Nephron (organoid): ENCODE measurements around the gene EML3.
"Not testable (repeated sequence)": the region's sequence is repeated elsewhere in the genome, so short reads cannot be mapped to it uniquely, and the experiment has no call there.

Experiments
- H3K27ac Mint-ChIP-seq, 3 experiments: 2 replicates each; pipeline ENCODE4 v1.8.0; 2020; ENCODE audit warnings: mixed read lengths in 3 of 3, mild to moderate bottlenecking in 2 of 3, moderate library complexity in 1 of 3
- H3K27me3 Mint-ChIP-seq: 2 replicates; pipeline ENCODE4 v1.8.0; 2021; ENCODE audit warnings: low read depth, mild to moderate bottlenecking, moderate library complexity, mixed read lengths
- H3K36me3 Mint-ChIP-seq: 2 replicates; pipeline ENCODE4 v1.8.0; 2020; ENCODE audit warnings: low read depth, mixed read lengths
- H3K4me1 Mint-ChIP-seq: 2 replicates; pipeline ENCODE4 v1.8.0; 2020; ENCODE audit warnings: mixed read lengths
- H3K4me3 Mint-ChIP-seq, 3 experiments: 2 replicates each; pipeline ENCODE4 v1.8.0; 2020; ENCODE audit warnings: mild to moderate bottlenecking in 3 of 3, mixed read lengths in 3 of 3, moderate library complexity in 2 of 3
- H3K9me3 Mint-ChIP-seq: 2 replicates; pipeline ENCODE4 v1.8.0; 2020; ENCODE audit warnings: mixed read lengths
- TF ChIP-seq, protein P1 (sequence below), 3 experiments: fragments of 200-600 bp; sonication (generic); IDR thresholded peaks; one replicate each; pipeline ENCODE4 v1.5.0; 2021; ENCODE audit warnings: antibody characterized with exemption in 3 of 3; ENCODE audit not compliant: unreplicated experiment in 3 of 3

EML3 gene

DNA sequence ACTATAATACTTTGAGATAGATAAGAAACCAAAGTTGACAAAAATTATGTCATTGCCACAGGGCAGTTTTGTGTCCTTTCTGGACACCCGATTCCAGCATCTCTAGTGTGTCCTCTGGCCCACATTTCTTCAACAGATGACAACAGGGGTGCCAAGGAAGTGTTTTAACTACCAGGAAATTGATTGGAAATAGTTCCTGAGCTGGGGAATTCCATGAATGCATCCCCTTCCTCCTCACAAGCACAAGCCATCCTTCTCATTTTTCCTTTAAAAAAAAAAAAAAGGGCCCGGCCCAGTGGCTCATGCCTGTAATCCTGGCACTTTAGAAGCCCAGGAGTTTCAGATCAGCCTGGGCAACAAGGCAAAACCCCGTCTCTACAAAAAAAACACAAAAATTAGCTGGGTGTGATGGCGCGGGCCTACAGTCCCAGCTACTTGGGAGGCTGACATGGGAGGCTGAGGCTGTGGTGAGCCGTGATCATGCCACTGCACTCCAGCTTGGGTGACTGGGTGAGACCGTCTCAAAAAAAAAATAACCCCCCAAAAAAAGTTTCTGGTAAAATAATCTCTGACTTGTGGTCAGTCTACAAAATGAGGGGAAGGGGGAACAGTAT, 10.0 kb upstream of the EML3 start:
- Mint-ChIP-seq H3K27ac (peak overlapping the region; percentile 94 to 96 (median 95)), H3K36me3 (peaks cover 31% of the 10 kb centered on the region), H3K27me3 (no peaks in the 10 kb centered on the region), H3K9me3 (no peaks in the 10 kb centered on the region), H3K4me1 (peaks cover 21% of the 10 kb centered on the region), H3K4me3 (peak overlapping the region; percentile 79 to 91 (median 80))
- TF ChIP-seq, protein P1, sequence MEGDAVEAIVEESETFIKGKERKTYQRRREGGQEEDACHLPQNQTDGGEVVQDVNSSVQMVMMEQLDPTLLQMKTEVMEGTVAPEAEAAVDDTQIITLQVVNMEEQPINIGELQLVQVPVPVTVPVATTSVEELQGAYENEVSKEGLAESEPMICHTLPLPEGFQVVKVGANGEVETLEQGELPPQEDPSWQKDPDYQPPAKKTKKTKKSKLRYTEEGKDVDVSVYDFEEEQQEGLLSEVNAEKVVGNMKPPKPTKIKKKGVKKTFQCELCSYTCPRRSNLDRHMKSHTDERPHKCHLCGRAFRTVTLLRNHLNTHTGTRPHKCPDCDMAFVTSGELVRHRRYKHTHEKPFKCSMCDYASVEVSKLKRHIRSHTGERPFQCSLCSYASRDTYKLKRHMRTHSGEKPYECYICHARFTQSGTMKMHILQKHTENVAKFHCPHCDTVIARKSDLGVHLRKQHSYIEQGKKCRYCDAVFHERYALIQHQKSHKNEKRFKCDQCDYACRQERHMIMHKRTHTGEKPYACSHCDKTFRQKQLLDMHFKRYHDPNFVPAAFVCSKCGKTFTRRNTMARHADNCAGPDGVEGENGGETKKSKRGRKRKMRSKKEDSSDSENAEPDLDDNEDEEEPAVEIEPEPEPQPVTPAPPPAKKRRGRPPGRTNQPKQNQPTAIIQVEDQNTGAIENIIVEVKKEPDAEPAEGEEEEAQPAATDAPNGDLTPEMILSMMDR (IDR thresholded peaks at IDR 0.05; ENCODE audit: unreplicated experiment in 3 of 3) = no peak

DNA sequence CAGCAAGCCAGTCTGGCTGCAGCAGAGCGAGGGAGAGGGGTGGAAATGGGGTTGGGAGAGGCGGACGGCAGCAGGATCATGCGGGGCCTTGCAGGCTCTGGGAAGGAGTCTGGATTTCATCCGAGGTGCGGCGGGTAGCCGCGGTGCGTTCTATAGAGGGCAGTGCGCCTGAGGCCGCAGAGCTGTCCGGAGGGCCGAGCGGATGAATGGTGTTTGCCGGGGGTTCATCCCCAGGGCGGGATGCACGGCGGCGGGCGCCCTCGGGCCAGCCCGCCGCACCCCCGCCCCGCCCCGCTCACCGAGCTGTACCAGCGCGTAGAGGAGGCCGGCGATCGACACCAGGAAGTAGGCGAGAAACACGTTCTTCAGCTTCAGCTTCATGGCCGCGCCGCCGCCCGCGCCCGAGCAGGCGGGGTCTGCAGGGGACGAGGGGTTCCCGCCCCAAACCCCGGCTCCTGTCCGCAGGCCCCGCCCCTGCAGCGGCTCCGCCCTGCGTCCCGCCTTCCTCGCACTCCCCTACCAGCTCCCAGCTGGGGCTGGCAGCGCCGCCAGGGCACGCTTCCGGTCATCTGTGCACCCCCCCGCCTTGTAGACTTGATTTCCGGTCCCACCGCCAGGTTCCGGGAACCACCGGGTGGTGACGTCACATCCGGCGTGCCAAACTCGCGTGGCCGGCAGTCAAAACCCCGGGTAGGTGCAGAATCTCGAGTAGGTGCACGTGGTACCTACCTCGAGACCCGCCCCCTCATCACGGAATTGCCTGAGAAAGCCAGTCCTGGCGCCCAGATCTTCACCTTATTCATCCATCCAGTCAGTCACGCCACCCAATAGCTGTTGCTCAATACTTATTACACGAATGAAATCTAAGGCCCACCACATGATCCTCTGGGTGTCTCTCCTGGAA, 9.2 kb upstream of the EML3 start, which contains the start of gene B3GAT3:
TSS of gene B3GAT3 (minus strand) at position 420 of the 904 bp plus-strand sequence. CDS start at position 381, 39 bp downstream.
- H3K9me3 Mint-ChIP-seq = no peaks in the 10 kb centered on the region
- H3K36me3 Mint-ChIP-seq = peaks cover 25% of the 10 kb centered on the region
- H3K27me3 Mint-ChIP-seq = no peaks in the 10 kb centered on the region
- TF ChIP-seq, protein P1 (IDR thresholded peaks at IDR 0.05; ENCODE audit: unreplicated experiment in 3 of 3) = no peak
- peak within 1 kb of the TSS; percentile 91 to 98 (median 96) for H3K4me3 Mint-ChIP-seq
- H3K4me1 Mint-ChIP-seq = peaks cover 21% of the 10 kb centered on the region
- peak within 1 kb of the TSS; percentile 94 to 96 (median 96) for H3K27ac Mint-ChIP-seq

DNA sequence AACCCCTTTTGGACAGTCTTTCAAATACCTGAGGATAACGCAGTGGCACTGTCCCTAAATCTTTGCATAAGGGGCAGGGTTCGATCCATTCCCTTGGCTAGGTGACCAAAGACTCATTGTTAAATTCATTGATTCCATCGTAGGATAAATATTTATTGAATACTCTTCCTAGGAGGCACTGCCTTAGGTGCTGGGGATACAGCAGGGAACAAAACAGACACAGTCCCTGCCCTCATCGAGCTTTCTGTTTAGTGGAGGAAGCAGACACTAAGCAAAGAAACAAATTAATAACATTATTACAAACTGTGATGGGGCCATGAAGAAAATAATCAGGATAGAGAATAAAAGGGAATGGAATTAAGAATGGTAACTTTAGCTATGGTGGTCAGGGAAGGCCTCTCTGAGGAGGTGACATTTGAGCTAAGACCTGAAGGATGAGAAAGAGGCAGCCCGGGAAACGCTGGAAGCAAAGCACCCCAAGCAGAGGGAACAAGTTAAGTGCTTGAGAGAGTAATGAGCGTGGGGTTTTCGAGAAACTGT, 8.5 kb upstream of the EML3 start:
- Mint-ChIP-seq H3K27ac (peak overlapping the region; percentile 94 to 96 (median 95)), H3K9me3 (no peaks in the 10 kb centered on the region), H3K4me1 (peaks cover 21% of the 10 kb centered on the region), H3K27me3 (no peaks in the 10 kb centered on the region), H3K4me3 (peak overlapping the region; percentile 91 to 98 (median 96)), H3K36me3 (peaks cover 19% of the 10 kb centered on the region)
- TF ChIP-seq, protein P1 (IDR thresholded peaks at IDR 0.05; ENCODE audit: unreplicated experiment in 3 of 3) = no peak

DNA sequence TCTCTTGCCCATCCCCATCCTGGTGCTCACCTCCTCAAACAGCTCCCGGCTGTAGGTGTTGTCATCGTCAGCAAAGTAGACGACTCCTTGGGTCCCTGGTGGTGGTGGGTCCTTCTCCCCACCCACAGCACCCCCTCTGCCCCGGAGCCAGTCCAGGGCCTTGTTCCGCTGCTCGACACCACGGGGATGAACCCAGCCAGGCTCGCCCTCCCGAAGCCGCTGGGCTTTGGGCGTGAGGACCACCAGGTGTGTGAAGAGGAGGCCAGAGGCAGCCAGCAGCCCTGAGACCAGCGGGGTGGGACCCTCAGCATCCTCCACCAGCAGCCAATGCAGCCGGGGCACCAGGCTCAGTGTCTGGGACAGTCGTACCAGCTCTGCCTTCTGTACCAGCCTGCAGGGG, 4.4 kb upstream of the EML3 start:
- not testable (repeated sequence) for H3K9me3 Mint-ChIP-seq, H3K4me3 Mint-ChIP-seq, H3K27me3 Mint-ChIP-seq, H3K27ac Mint-ChIP-seq
- Mint-ChIP-seq H3K36me3 (peaks cover 11% of the 10 kb centered on the region), H3K4me1 (peaks cover 24% of the 10 kb centered on the region)

DNA sequence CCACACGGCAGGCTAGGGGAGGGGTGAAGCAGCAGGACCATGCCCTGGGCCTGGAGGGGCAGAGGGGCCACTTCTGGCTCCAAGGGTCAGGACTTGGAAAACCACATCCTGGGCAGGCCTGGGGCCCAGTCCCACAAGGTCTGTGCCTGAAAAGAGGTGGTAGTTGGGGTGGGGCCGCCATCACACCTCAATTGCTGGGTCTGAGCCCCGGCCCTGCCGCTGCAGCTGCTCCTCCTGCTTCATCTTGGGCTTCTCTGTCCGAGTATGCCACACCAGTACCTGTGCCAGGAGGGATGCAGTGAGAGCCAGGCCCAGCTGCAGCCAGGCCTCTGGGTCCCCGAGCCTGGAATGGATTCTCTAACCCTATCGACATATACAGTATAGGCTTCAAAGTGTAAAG, 2.9 kb upstream of the EML3 start:
- TF ChIP-seq, protein P1 (IDR thresholded peaks at IDR 0.05; ENCODE audit: unreplicated experiment in 3 of 3) = no peak

DNA sequence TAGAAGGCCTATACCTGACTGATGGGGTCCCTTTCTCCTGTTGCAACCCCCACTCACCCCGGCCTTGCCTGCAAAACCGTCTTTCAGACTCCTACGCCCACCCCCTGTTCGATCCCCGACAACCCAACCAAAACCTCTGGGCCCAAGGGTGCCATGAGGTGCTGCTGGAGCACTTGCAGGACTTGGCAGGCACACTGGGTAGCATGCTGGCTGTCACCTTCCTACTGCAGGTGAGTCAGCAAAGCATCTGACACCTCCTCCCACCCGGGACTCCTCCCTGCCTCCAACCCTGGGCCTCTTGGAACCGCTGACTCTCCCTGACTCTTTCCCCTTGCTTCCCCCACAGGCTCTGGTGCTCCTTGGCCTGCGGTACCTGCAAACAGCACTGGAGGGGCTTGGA, 1.7 kb upstream of the EML3 start:
- Mint-ChIP-seq H3K4me3 (peak overlapping the region; percentile 77 to 86 (median 85)), H3K27ac (peak overlapping the region; percentile 90 to 94 (median 94)), H3K4me1 (peaks cover 24% of the 10 kb centered on the region), H3K9me3 (no peaks in the 10 kb centered on the region), H3K36me3 (peaks cover 8% of the 10 kb centered on the region), H3K27me3 (peaks cover 5% of the 10 kb centered on the region)
- TF ChIP-seq, protein P1 (IDR thresholded peaks at IDR 0.05; ENCODE audit: unreplicated experiment in 3 of 3) = no peak

More for the DNA sequence above, 2.9 kb upstream of the EML3 start:
- Mint-ChIP-seq H3K4me3 (no peak overlapping the region), H3K9me3 (no peaks in the 10 kb centered on the region), H3K4me1 (peaks cover 22% of the 10 kb centered on the region), H3K36me3 (peaks cover 11% of the 10 kb centered on the region), H3K27ac (no peak overlapping the region), H3K27me3 (peaks cover under 1% of the 10 kb centered on the region)
